Measurements from ENCODE around the gene GCK.
"Not testable (repeated sequence)": the region's sequence is repeated elsewhere in the genome, so short reads cannot be mapped to it uniquely, and the experiment has no call there.

GCK gene

DNA sequence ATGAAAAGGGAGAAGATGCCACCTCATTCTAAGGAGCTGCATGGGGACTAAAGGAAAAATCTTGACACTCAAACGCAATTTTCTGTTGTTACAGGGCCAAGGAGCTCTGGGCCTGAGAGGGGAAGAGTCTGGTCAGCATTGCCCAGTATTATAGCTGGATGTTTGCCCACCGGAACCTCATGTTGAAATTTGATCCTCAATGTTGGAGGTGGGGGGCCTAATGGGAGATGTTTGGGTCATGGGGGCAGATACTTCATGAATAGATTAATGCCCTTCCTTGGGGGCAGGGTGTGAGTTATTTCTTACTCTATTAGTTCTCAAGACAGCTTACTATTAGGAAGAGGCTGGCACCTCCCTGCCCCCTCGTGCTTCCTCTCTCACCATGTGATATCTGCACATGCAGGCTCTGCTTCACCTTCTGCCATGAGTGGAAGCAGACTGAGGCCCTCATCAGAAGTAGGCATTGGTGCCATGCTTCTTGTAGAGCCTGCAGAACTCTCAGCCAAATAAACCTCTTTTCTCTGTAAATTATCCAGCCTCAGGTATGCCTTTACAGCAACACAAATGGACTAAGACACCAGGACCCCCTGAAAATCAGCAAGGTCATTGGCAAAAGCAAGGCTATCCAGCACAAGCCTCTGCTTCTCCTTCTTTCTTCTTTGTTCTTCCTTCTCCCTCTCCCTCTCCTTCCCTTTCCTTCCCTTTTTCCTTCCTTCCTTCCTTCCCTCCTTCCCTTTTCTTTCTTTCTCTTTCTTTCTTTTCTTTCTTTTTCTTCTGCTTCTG, 15.1 kb downstream of the GCK start:
- CTCF ChIA-PET = no interaction called here
- DNase-seq (ENCODE audit: extremely low spot score) = no peak
- POLR2A ChIA-PET = interaction anchor here (1.0 kb wide), 1 partner anchor 27 kb away, joined by 3 read pairs; the partner anchor contains the start of gene YKT6
- TF ChIP-seq ELF4 (IDR thresholded peaks at IDR 0.05) (no peak), ARNT (IDR thresholded peaks at IDR 0.05) (no peak), CTBP1 (IDR thresholded peaks at IDR 0.05; ENCODE audit: borderline replicate concordance) (no peak), FOXA1 (IDR thresholded peaks at IDR 0.05) (no peak), FOXM1 (IDR thresholded peaks at IDR 0.05; ENCODE audit: borderline replicate concordance) (no peak)
- TF ChIP-seq, protein P1, sequence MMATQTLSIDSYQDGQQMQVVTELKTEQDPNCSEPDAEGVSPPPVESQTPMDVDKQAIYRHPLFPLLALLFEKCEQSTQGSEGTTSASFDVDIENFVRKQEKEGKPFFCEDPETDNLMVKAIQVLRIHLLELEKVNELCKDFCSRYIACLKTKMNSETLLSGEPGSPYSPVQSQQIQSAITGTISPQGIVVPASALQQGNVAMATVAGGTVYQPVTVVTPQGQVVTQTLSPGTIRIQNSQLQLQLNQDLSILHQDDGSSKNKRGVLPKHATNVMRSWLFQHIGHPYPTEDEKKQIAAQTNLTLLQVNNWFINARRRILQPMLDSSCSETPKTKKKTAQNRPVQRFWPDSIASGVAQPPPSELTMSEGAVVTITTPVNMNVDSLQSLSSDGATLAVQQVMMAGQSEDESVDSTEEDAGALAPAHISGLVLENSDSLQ (IDR thresholded peaks at IDR 0.05) = no peak

DNA sequence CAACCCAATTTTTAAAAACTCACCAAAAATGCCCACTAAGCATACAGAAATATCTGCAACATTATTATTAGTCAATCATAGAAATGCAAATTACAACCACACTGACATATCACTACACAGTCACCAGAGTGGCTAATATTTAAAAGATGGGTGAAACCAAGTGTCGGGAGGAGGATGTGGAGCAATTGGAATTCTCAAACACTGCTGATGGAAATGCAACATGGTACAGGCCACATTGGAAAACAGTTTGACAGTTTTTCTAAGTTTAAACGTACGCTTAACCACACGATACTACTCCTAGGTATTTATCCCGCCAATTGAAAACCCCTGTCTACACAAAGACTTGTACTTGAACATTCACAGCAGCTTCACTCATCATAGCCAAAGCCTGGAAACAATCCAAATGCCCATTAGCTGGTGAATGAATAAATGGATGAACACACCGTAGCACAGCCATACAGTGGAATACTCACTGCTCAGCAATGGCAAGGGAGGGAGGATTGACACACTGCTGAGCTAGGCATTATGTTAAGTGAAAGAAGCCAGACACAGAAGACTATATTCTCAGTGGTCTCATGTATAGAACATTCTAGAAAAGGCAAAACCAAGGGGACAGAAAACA, 16.3 kb downstream of the GCK start:
- POLR2A ChIA-PET = no interaction called here
- CTCF ChIA-PET = interaction anchor here (0.6 kb wide), 1 partner anchor 293 kb away, joined by 3 read pairs; no protein-coding TSS in a partner anchor
- no peak for DNase-seq (ENCODE audit: extremely low spot score)
- TF ChIP-seq CTBP1 (IDR thresholded peaks at IDR 0.05; ENCODE audit: borderline replicate concordance) = no peak
- TF ChIP-seq SP1 (IDR thresholded peaks at IDR 0.05) = no peak
- no peak for TF ChIP-seq HDGF (IDR thresholded peaks at IDR 0.05; ENCODE audit: borderline replicate concordance)
- no peak for TF ChIP-seq FOXA1 (IDR thresholded peaks at IDR 0.05)
- TF ChIP-seq ELF4 (IDR thresholded peaks at IDR 0.05) = no peak
- TF ChIP-seq, protein P1 (IDR thresholded peaks at IDR 0.05) = no peak
- no peak for TF ChIP-seq FOXK2 (IDR thresholded peaks at IDR 0.05)
- TF ChIP-seq TARDBP (IDR thresholded peaks at IDR 0.05) = no peak
- TF ChIP-seq BHLHE40 (IDR thresholded peaks at IDR 0.05; ENCODE audit: borderline replicate concordance) = no peak
- TF ChIP-seq SUZ12 (IDR thresholded peaks at IDR 0.05) = no peak
- TF ChIP-seq LEF1 (IDR thresholded peaks at IDR 0.05; ENCODE audit: borderline replicate concordance) = no peak
- no peak for TF ChIP-seq ZNF384 (IDR thresholded peaks at IDR 0.05)
- TF ChIP-seq FOXM1 (IDR thresholded peaks at IDR 0.05; ENCODE audit: borderline replicate concordance) = no peak
- TF ChIP-seq ARNT (IDR thresholded peaks at IDR 0.05) = no peak
- TF ChIP-seq L3MBTL2 (conservative IDR thresholded peaks at IDR 0.05) = no peak
- no peak for TF ChIP-seq NFRKB (IDR thresholded peaks at IDR 0.05)

DNA sequence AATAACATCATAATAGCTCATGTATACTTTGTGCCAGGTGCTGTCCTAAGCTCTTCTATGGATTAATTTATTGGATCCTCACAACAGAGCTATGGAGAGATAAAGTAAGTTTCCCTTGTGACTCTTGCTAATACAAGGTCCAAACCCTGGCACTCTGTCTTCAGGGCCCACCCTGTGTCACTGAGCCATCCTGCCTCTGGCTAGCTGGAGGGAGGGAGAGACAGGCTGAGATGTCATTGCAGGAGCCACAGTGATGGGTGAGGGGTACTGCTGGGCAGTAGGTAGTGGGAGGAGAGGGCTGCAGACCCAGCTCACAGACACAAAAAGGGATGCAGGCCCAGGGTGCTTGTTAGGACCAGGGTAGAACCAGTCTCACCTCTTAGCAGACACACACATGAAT, 16.9 kb downstream of the GCK start:
- DNase-seq (ENCODE audit: extremely low spot score) = no peak
- TF ChIP-seq CTBP1 (IDR thresholded peaks at IDR 0.05; ENCODE audit: borderline replicate concordance) (no peak), SUZ12 (IDR thresholded peaks at IDR 0.05) (no peak), HDGF (IDR thresholded peaks at IDR 0.05; ENCODE audit: borderline replicate concordance) (no peak), ZNF384 (IDR thresholded peaks at IDR 0.05) (no peak), ARNT (IDR thresholded peaks at IDR 0.05) (no peak)
- POLR2A ChIA-PET = no interaction called here
- CTCF ChIA-PET = interaction anchor here (0.6 kb wide), 1 partner anchor 293 kb away, joined by 3 read pairs; no protein-coding TSS in a partner anchor

DNA sequence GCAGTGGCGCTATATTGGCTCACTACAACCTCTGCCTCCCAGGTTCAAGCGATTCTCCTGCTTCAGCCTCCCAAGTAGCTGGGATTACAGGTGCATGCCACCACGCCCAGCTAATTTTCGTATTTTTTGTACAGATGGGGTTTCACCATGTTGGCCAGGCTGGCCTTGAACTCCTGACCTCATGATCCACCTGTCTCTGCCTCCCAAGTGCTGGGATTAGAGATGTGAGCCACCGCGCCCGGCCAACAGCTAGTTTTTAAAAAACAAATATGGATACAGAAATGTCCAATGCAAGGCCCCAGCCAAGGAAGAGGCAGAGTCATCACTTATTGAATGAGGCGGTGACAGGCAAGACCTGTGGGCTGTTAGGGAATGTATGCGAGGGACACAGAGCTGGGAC, 17.3 kb downstream of the GCK start:
- DNase-seq (ENCODE audit: extremely low spot score); POLR2A ChIA-PET: not testable (repeated sequence)
- CTCF ChIA-PET = interaction anchor here (0.6 kb wide), 1 partner anchor 294 kb away, joined by 3 read pairs; no protein-coding TSS in a partner anchor

DNA sequence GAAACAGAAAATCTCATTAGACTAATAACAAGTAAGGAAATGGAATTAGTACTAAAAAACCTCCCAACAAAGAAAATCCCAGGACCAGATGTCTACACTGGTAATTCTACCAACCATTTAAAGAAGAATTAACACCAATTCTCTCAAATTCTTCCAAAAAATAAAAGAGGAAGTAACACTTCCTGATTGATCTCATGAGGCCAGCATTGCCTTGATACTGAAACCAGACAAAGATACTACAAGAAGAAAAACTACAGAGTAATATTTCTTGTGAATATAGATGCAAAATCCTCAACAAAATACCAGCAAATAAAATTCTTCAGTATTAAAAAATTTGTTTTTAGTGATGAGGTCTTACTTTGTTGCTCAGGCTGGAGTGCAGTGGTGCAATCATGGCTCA, 21.3 kb downstream of the GCK start:
- POLR2A ChIA-PET = no interaction called here
- no peak for DNase-seq (ENCODE audit: extremely low spot score)
- CTCF ChIA-PET = interaction anchor here (0.6 kb wide), 1 partner anchor 83 kb away, joined by 3 read pairs; no protein-coding TSS in a partner anchor
- TF ChIP-seq BHLHE40 (IDR thresholded peaks at IDR 0.05; ENCODE audit: borderline replicate concordance) (no peak), NFRKB (IDR thresholded peaks at IDR 0.05) (no peak), LEF1 (IDR thresholded peaks at IDR 0.05; ENCODE audit: borderline replicate concordance) (no peak), ELF4 (IDR thresholded peaks at IDR 0.05) (no peak), ARNT (IDR thresholded peaks at IDR 0.05) (no peak), CTBP1 (IDR thresholded peaks at IDR 0.05; ENCODE audit: borderline replicate concordance) (no peak), SP1 (IDR thresholded peaks at IDR 0.05) (no peak)
- TF ChIP-seq, protein P1 (IDR thresholded peaks at IDR 0.05) = no peak

DNA sequence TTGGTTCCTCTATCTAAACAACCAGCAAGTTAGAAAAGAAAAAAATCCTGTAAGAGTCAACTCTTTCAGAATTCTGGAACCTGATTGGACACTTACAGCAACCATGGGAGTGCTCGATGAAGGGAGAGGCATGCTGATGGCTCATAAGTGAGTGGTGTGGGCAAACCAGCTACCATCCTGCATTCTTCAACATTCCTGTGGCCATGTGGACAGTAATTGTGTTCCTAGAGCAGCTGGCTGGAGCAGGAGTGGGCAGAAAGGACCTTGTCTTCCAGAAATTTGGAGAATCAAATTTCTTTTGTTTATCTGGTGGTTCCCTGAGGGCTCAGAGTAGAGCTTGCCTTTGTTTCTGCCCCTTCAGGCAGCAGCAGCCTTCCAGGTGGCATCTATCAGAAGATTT, 25.6 kb downstream of the GCK start:
- DNase-seq (ENCODE audit: extremely low spot score) = no peak
- POLR2A ChIA-PET = no interaction called here

More for the DNA sequence above, 25.6 kb downstream of the GCK start:
- CTCF ChIA-PET = no interaction called here
- no peak for TF ChIP-seq ZNF384 (IDR thresholded peaks at IDR 0.05)
- no peak for TF ChIP-seq BHLHE40 (IDR thresholded peaks at IDR 0.05; ENCODE audit: borderline replicate concordance)
- TF ChIP-seq, protein P1 (IDR thresholded peaks at IDR 0.05) = no peak
- TF ChIP-seq SP1 (IDR thresholded peaks at IDR 0.05) = no peak
- TF ChIP-seq LEF1 (IDR thresholded peaks at IDR 0.05; ENCODE audit: borderline replicate concordance) = no peak
- no peak for TF ChIP-seq NFRKB (IDR thresholded peaks at IDR 0.05)
- no peak for TF ChIP-seq SUZ12 (IDR thresholded peaks at IDR 0.05)
- TF ChIP-seq TARDBP (IDR thresholded peaks at IDR 0.05) = no peak
- TF ChIP-seq HDGF (IDR thresholded peaks at IDR 0.05; ENCODE audit: borderline replicate concordance) = no peak
- TF ChIP-seq FOXM1 (IDR thresholded peaks at IDR 0.05; ENCODE audit: borderline replicate concordance) = no peak
- TF ChIP-seq CTBP1 (IDR thresholded peaks at IDR 0.05; ENCODE audit: borderline replicate concordance) = no peak
- TF ChIP-seq ELF4 (IDR thresholded peaks at IDR 0.05) = no peak
